Renal cortical epithelial cell (primary cell): ENCODE measurements around the gene TMEM92. TPM values are rescaled to one million over a fixed set of nuclear protein-coding genes. Genes with fewer than 3 reads are reported as not detected.
A peak's percentile ranks its signal among the peaks of the same experiment; 100 is the strongest.
"Not testable (repeated sequence)": the region's sequence is repeated elsewhere in the genome, so short reads cannot be mapped to it uniquely, and the experiment has no call there.

Experiments
- DNase-seq: peaks from one replicate; pipeline ENCODE4 v3.0.0-alpha.2; 2011; ENCODE audit warnings: low read depth
- total RNA-seq: library from RNA; depleted of rRNA; stranded (reverse); fragments of >200 nt; gene quantifications from 2 replicates; pipeline ENCODE4 v1.2.3, GENCODE V29; 2014

Gene TMEM92
- total RNA-seq, 1 donor from 2014 or later, result 2.3 TPM

GRCh38 chr17:50301891-50302584, 27.8 kb downstream of the TMEM92 start:
- no peak for DNase-seq

DNA sequence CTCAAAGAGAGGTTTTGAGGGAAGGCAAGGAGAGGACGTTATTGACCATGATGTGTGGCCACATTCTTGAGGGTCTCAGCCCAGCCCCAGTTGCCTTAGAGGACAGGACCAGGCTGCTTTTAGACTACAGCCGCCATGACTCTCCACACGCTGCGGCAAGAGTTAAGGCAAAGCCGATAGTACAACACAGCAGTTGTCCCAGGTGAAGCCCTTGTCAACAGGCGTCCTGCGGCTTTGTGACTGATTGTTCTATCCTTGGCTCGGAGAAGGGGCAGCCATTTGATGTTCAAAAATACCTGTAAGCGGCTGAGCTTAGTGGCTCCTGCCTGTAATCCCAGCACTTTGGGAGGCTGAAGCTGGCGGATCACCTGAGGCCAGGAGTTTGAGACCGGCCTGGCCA, 28.8 kb downstream of the TMEM92 start:
- DNase-seq, result no peak

GRCh38 chr17:50303596-50303995, 29.3 kb downstream of the TMEM92 start:
- no peak for DNase-seq

GRCh38 chr17:50304781-50305404, 30.6 kb downstream of the TMEM92 start:
- DNase-seq, result no peak

- no peak for DNase-seq
Observed at GRCh38 chr17:50307654-50308053, 33.4 kb downstream of the TMEM92 start.

- DNase-seq, result no peak
Observed at GRCh38 chr17:50308666-50309065, 34.4 kb downstream of the TMEM92 start.

DNA sequence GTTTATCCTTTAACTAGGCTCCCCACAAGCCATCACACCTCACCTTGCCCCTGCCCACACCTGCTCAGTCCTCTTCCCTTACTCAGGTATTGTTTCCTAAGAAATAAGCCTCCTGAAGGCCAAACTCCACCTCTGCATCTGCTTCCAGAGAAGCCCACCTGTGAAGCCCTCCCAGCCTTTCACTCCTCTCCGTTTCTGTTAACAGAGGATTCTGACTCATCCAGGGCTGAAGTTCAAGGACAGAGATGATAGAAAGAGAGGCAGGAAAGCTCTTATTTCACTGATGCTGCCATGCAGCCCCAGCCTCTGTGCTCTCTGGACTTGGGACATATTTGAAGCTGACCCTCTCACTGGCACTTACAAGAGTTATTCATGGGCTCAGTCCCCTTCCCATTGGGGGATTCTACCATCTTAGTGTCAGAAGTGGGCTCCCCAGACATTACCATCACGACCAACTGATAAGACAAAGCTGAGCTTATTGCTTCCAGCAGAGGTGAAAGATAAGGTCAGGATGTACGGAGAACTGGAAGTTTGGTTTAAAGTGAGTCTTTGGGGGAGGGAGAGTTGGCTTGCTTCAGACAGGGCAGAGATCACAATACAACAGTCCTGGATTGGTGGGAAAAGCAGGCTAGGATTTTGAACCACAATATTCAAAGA, 36.3 kb downstream of the TMEM92 start:
- DNase-seq, result no peak

- no peak for DNase-seq
Observed at GRCh38 chr17:50311112-50311460, 36.8 kb downstream of the TMEM92 start.

- DNase-seq, result no peak
Observed at GRCh38 chr17:50311483-50311882, 37.2 kb downstream of the TMEM92 start.

- no peak for DNase-seq
Observed at GRCh38 chr17:50312308-50312707, 38.0 kb downstream of the TMEM92 start.

GRCh38 chr17:50314456-50315011, 40.3 kb downstream of the TMEM92 start:
- no peak for DNase-seq

DNA sequence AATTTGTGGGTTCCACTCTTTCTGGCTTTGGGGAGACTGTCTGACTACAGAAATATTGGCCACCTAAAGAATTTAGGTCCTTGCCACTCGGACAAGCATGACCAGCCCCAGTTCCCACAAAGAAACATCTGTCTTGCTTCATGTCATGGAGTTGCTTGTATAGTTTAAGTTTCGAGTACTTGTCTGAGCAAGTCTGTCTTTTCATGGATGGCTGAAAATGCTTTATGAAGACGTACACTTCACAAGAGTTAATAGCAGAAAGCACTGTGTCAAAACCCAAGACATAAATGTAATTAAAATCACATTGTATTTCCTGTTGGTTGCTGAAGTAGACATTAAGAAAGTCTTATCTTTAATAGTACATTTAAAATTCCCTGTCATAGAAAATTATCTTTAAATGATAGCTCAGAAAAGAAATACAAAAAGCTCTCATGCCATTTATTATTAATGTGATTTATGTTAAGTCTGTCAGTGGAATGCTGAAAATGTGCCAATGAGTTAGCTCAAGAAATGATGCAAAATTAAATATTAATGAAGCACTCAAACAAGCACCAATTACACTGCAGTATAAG, 41.8 kb downstream of the TMEM92 start:
- peak; percentile 17 for DNase-seq

- not testable (repeated sequence) for DNase-seq
Observed at GRCh38 chr17:50316660-50317059, 42.4 kb downstream of the TMEM92 start.

DNA sequence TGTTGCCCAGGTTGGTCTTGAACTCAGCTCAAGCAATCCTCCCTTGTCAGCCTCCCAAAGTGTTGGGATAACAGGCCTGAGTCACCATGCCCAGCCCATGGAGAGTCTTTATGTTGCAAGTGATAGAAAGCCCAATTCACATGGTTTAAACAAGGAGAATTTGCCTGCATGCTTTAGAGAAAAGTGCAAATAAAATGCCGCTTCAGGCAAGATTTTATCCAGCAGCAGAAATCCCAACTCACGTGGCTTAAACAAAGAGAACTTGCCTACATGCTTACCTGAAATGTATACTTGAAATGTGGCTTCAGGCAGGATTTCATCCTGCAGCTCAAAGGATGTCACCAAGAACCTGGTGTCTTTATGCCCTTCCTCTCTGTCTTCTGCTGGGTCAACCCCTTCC, 42.9 kb downstream of the TMEM92 start:
- DNase-seq, result no peak

- DNase-seq, result peak; percentile 77
Observed at GRCh38 chr17:50318501-50319285, 44.4 kb downstream of the TMEM92 start.

DNA sequence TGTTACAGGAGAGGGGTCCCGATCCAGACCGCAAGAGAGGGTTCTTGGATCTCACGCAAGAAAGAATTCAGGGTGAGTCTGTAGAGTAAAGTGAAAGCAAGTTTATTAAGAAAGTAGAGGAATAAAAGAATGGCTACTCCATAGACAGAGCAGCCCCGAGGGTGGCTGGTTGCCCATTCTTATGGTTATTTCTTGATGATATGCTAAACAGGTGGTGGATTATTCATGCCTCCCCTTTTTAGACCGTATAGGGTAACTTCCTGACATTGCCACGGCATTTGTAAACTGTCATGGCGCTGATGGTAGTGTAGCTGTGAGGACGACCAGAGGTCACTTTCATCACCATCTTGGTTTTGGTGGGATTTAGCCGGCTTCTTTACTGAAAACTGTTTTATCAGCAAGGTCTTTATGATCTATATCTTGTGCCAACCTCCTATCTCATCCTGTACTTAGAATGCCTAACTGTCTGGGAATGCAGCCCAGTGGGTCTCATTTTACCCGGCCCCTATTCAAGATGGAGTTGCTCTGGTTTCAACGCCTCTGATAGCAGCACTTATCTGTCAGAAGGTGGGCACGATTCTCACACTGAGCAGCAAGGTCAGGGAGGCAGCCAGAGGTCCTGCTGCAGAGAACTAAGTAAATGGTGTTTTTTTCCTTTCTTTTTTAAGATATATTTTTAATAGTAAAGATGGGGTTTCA, 45.2 kb downstream of the TMEM92 start:
- no peak for DNase-seq

GRCh38 chr17:50322271-50322670, 48.0 kb downstream of the TMEM92 start:
- DNase-seq, result no peak

- DNase-seq, result no peak
Observed at GRCh38 chr17:50323060-50323459, 48.8 kb downstream of the TMEM92 start.

- DNase-seq, result no peak
Observed at GRCh38 chr17:50325906-50326305, 51.6 kb downstream of the TMEM92 start.

GRCh38 chr17:50326831-50327364, 52.6 kb downstream of the TMEM92 start:
- no peak for DNase-seq
